ENCODE measurements around the gene ARMC9. TPM values are rescaled to one million over a fixed set of nuclear protein-coding genes. Genes with fewer than 3 reads are reported as not detected.

Gene ARMC9
- total and polyA plus RNA-seq, 2 experiments from 2014 or later: 22.5 to 23.7 TPM

- H3K4me1 ChIP-seq (ENCODE audit: insufficient read depth): no peaks in the 10 kb centered on the region
- no peaks in the 10 kb centered on the region for H3K27me3 ChIP-seq
- H3K27ac ChIP-seq: no peak overlapping the region
- no peak overlapping the region for H3K4me3 ChIP-seq
- H3K36me3 ChIP-seq (replicated peaks; ENCODE audit: insufficient read depth, low read depth): no peaks in the 10 kb centered on the region
- H3K9me3 ChIP-seq (ENCODE audit: low read depth): no peaks in the 10 kb centered on the region
- H4K20me1 ChIP-seq (ENCODE audit: insufficient read depth, poor library complexity, severe bottlenecking): no peaks in the 10 kb centered on the region
- WGBS (ENCODE audit: low lambda C conversion rate, missing lambda C conversion rate): 97% methylated on average over 8 of the region's 9 CpGs
- no peaks in the 10 kb centered on the region for H3K9me2 ChIP-seq (replicated peaks; ENCODE audit: insufficient read depth)
- TF ChIP-seq EZH2phosphoT487 (IDR thresholded peaks at IDR 0.05; ENCODE audit: low read depth, severe bottlenecking, unreplicated experiment) (no peak), EZH2 (IDR thresholded peaks at IDR 0.05; ENCODE audit: borderline replicate concordance) (no peak), CTCF (IDR thresholded peaks at IDR 0.05; ENCODE audit: poor library complexity) (no peak)
- no peak overlapping the region for H2AFZ ChIP-seq
- DNase-seq (ENCODE audit: low spot score): no peak
- no peak overlapping the region for H3K4me2 ChIP-seq
- no peaks in the 10 kb centered on the region for H3K79me2 ChIP-seq
Observed at GRCh38 chr2:231280846-231281245, 82.4 kb downstream of the ARMC9 start.

- H3K36me3 ChIP-seq (replicated peaks; ENCODE audit: insufficient read depth, low read depth): no peaks in the 10 kb centered on the region
Observed at GRCh38 chr2:231284296-231284695, 85.9 kb downstream of the ARMC9 start.

GRCh38 chr2:231286964-231287363, 88.5 kb downstream of the ARMC9 start:
- no peak for DNase-seq (ENCODE audit: low spot score)
- Histone ChIP-seq H3K9me2 (replicated peaks; ENCODE audit: insufficient read depth) (no peaks in the 10 kb centered on the region), H3K9me3 (ENCODE audit: low read depth) (no peaks in the 10 kb centered on the region), H3K27me3 (no peaks in the 10 kb centered on the region), H3K36me3 (replicated peaks; ENCODE audit: insufficient read depth, low read depth) (no peaks in the 10 kb centered on the region), H2AFZ (no peak overlapping the region), H3K79me2 (no peaks in the 10 kb centered on the region), H3K4me1 (ENCODE audit: insufficient read depth) (no peaks in the 10 kb centered on the region), H4K20me1 (ENCODE audit: insufficient read depth, poor library complexity, severe bottlenecking) (no peaks in the 10 kb centered on the region), H3K4me3 (no peak overlapping the region), H3K27ac (no peak overlapping the region), H3K4me2 (no peak overlapping the region)
- TF ChIP-seq EZH2 (IDR thresholded peaks at IDR 0.05; ENCODE audit: borderline replicate concordance): no peak
- no peak for TF ChIP-seq EZH2phosphoT487 (IDR thresholded peaks at IDR 0.05; ENCODE audit: low read depth, severe bottlenecking, unreplicated experiment)
- no peak for TF ChIP-seq CTCF (IDR thresholded peaks at IDR 0.05; ENCODE audit: poor library complexity)
- 91% methylated on average over 4 of the region's 4 CpGs for WGBS (ENCODE audit: low lambda C conversion rate, missing lambda C conversion rate)

More at GRCh38 chr2:231284296-231284695, 85.9 kb downstream of the ARMC9 start:
- no peaks in the 10 kb centered on the region for H3K9me3 ChIP-seq (ENCODE audit: low read depth)
- no peak overlapping the region for H3K4me3 ChIP-seq
- H3K4me1 ChIP-seq (ENCODE audit: insufficient read depth): no peaks in the 10 kb centered on the region
- TF ChIP-seq CTCF (IDR thresholded peaks at IDR 0.05; ENCODE audit: poor library complexity) (no peak), EZH2 (IDR thresholded peaks at IDR 0.05; ENCODE audit: borderline replicate concordance) (no peak), EZH2phosphoT487 (IDR thresholded peaks at IDR 0.05; ENCODE audit: low read depth, severe bottlenecking, unreplicated experiment) (no peak)
- H4K20me1 ChIP-seq (ENCODE audit: insufficient read depth, poor library complexity, severe bottlenecking): no peaks in the 10 kb centered on the region
- no peaks in the 10 kb centered on the region for H3K27me3 ChIP-seq
- 97% methylated on average over 2 of the region's 2 CpGs for WGBS (ENCODE audit: low lambda C conversion rate, missing lambda C conversion rate)
- no peaks in the 10 kb centered on the region for H3K79me2 ChIP-seq
- H2AFZ ChIP-seq: no peak overlapping the region
- H3K27ac ChIP-seq: no peak overlapping the region
- DNase-seq (ENCODE audit: low spot score): no peak
- no peaks in the 10 kb centered on the region for H3K9me2 ChIP-seq (replicated peaks; ENCODE audit: insufficient read depth)
- no peak overlapping the region for H3K4me2 ChIP-seq

- no peak for DNase-seq (ENCODE audit: low spot score)
- Histone ChIP-seq H3K79me2 (no peaks in the 10 kb centered on the region), H3K27me3 (no peaks in the 10 kb centered on the region), H3K27ac (no peak overlapping the region), H3K9me2 (replicated peaks; ENCODE audit: insufficient read depth) (no peaks in the 10 kb centered on the region), H2AFZ (no peak overlapping the region), H3K4me3 (no peak overlapping the region), H3K4me2 (no peak overlapping the region), H3K4me1 (ENCODE audit: insufficient read depth) (no peaks in the 10 kb centered on the region), H3K36me3 (replicated peaks; ENCODE audit: insufficient read depth, low read depth) (no peaks in the 10 kb centered on the region), H4K20me1 (ENCODE audit: insufficient read depth, poor library complexity, severe bottlenecking) (no peaks in the 10 kb centered on the region), H3K9me3 (ENCODE audit: low read depth) (no peaks in the 10 kb centered on the region)
- 92% methylated on average over 5 of the region's 5 CpGs for WGBS (ENCODE audit: low lambda C conversion rate, missing lambda C conversion rate)
- TF ChIP-seq CTCF (IDR thresholded peaks at IDR 0.05; ENCODE audit: poor library complexity): no peak
- no peak for TF ChIP-seq EZH2 (IDR thresholded peaks at IDR 0.05; ENCODE audit: borderline replicate concordance)
- TF ChIP-seq EZH2phosphoT487 (IDR thresholded peaks at IDR 0.05; ENCODE audit: low read depth, severe bottlenecking, unreplicated experiment): no peak
Observed at GRCh38 chr2:231287696-231288095, 89.3 kb downstream of the ARMC9 start.
